ENCODE data around the gene ZDHHC14.

ZDHHC14 gene

DNA sequence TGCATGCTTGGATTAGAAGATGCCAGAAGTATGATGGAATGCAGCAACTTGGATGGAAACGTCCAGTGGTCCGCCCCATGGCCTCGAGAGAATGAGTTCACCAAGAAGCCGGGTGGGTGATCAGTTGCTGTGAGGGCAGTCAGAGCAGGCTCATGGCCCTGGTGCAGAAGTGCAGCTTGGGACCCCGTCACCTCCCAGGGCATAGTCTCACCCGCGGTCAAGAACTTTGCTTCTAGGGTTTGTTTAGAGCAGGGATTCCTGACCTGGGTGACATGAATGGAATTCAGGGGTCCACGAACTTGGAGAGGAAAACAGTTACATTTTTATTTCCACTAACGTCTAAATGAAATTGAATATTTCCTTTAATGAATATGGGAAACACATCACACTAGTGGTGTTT lies 225.5 kb downstream of the ZDHHC14 start:
- DNase-seq = no peak

DNA sequence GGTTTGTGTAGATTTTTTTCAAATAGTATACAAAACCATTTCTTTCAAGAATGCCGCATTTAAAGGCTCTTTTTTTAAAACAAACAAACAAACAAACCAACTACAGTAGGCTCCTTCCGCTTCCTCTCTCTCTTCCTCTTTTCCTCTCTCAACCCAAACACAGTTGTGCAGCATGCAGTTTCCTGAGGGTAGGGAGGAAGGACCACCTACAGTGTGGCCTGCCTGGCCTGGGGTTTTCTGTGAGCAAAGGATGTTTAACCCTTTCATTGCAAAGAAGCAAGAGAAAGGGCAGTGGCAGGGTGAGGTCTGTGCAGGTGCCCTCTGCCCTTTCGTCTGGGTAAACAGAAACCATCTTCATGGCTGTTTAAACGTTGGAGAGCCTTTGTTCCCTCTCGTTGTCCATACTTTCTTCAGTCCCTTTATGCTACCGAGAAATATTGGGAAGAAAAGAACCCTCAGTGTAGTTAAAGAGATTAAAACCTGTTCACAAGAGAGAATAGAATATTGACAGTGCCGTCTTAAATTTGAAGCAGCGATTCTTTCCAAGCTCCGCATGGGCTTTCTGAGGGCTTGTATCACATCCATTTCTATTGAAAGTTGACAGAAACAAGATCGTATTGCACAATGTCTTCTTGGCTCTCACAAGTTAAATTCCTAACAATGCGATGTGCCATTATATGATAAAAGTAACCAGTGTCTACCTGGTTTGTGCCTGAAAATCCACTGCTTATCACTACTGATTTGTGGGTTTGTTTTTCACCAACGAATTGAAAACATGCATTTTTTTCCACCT lies 226.5 kb downstream of the ZDHHC14 start:
- no peak for DNase-seq

DNA sequence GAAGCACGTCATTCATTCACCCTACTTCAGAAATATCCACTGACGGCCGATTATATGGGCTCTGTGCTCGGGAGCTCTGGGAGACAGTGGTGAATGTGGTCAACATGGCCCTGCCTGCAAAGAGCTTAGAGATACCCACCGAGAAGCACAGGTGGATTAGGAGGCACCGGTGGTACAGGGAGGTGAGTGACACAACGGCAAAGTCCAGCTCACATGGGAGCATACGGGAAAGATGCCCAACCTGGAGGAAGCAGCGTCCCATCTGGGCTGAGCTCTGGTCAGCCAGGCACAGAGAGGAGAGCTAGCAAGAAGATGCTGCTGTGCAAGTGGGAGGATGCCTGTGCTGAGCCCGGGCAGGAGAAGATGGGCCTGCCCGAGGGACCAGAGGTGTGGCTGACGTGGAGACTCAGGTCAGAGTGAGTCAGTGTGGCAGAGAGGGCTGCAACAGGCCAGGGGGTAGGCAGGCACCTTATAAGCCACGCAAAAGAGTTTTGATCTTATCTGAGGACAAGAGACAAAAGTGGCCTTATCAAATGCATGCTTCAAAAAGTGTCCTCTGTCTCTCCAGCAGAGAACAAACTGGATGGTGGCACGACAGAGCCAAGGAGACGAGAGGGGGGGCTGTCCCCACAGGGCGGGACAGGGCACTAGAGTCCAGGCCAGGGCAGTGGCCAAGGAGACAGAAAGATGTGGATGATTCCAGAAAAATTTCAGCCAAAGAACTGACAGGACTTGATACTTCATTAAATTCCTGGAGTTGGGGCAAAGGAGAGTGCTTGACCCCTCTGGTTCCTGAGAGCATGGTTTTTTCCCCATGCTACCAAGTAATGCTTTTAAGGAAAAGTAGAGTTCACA lies 227.5 kb downstream of the ZDHHC14 start:
- no peak for DNase-seq

DNA sequence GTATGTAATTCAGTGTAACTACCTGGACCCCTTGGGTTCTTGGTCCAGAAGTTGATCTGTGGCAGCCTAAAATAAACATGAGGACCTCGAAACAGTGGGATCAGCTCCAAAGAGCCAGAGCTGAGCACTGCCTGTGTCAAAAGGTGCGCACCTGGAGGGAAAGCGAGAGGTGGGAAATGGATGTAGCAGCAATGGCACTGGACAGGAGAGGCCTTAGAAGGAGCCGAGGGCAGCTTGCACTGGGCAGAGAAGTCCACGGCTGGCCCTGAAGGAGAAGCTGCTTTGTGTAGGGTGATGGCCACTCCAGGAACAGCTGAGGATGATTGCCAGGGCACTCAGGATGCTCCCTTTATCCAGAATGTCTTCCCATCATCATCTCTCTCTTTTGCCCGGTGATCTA lies 228.1 kb downstream of the ZDHHC14 start:
- DNase-seq = no peak

DNA sequence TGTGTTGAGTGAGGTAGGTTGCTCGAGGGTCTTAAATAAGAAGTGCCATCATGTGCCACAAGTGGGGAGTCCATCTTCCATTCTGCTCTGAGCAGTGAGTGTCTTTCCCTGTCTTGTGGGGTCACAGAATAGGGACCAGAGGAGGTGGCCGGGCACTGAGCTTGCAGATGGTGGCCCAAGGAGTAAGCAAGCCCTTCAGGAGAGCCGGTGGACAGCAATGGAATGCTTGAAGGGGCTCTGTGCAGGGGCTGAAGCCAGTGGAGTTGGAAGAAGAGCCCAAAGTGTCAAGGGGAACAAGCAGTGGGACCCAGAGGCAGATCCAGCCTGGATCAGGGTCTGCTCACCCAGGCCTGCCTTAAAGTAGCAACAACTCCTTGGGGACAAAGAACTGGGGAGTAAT lies 228.6 kb downstream of the ZDHHC14 start:
- no peak for DNase-seq

- no peak for DNase-seq
Measured at GRCh38 chr6:157610451-157610999, 229.5 kb downstream of the ZDHHC14 start.

GRCh38 chr6:157611406-157611805 lies 230.4 kb downstream of the ZDHHC14 start:
- no peak for DNase-seq

- no peak for DNase-seq
Measured at GRCh38 chr6:157613011-157613522, 232.1 kb downstream of the ZDHHC14 start.

DNA sequence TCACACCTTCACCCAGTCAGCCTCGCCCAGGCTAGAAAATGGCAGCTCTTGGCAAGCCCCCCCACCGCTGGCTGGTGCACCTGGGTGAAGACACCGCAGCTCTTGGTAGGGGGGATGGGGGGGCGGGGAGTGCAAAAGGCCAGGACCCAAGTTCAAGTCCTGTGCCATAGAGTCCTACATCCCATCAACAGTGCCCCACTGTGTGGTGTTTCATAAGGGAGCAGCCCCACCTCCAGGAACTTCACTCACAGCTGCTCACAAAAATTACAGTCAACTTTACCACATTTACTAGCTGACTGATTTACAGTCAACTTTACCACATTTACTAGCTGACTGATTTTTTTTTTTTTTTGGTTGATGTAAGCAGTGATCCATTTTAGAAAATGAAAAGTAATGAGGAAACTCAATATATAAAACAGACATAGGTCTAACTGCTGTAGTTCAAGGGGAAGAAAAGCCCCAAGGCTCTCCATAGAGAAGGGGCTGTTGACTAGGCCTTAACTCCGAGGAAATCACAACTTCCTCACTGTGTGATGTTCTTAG lies 233.1 kb downstream of the ZDHHC14 start:
- DNase-seq = no peak

DNA sequence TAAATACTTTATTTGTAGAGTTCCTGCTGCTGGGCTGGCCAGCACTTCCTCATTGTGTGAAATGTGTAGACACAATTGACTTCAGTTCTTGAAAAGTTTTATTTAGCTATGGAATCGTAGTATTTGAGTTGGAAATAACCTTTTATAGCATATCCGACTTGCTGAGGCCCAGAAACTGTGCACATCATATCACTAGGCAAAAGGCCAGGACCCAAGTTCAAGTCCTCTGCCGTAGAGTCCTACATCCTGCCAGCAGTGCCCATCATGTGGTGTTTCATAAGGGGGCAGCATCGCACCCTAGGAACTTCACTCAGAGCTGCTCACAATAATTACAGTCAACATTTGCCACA lies 234.4 kb downstream of the ZDHHC14 start:
- DNase-seq = no peak

DNA sequence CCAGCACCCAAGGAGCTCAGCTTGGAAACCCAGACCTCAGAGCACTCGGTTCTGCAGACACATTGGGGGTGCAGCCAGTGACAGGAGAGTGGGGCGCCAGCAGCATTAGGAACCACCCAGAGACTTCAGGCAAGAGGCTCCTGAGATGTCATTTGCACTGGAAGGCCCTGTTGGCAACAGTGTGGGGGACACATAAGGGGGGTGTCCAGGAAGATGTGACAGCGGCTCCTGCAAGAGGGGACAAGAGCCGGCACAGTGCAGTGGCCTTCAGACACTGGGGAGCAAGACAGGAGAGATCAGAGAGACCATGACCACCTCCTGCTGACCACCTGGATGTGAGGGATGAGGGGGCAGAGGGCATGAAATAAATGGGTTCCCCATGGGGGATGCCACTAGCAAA lies 235.0 kb downstream of the ZDHHC14 start:
- DNase-seq = no peak

GRCh38 chr6:157620944-157621343 lies 240.0 kb downstream of the ZDHHC14 start:
- no peak for DNase-seq

DNA sequence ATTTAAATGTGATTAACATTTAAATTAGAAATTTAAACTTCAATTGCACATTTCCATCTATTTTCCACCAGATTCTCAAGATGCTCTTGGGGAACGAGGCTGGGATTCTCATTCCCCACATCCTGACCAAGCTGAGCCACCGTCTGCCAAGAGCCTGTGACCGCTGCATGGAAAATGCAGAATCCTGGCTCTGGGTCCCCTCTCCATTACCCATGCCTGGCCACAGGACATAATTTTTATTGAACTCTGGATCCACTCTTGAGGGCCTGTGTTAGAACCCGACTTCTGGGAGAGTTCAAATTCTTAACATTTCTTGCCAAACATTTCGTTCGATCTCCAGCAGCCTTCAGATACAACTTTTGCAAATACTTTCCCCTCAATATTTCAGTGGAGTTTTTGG lies 240.4 kb downstream of the ZDHHC14 start:
- DNase-seq = no peak

GRCh38 chr6:157622427-157622826 lies 241.4 kb downstream of the ZDHHC14 start:
- no peak for DNase-seq

- DNase-seq = no peak
Measured at GRCh38 chr6:157625111-157625510, 244.1 kb downstream of the ZDHHC14 start.

- DNase-seq = no peak
Measured at GRCh38 chr6:157625764-157626163, 244.8 kb downstream of the ZDHHC14 start.

DNA sequence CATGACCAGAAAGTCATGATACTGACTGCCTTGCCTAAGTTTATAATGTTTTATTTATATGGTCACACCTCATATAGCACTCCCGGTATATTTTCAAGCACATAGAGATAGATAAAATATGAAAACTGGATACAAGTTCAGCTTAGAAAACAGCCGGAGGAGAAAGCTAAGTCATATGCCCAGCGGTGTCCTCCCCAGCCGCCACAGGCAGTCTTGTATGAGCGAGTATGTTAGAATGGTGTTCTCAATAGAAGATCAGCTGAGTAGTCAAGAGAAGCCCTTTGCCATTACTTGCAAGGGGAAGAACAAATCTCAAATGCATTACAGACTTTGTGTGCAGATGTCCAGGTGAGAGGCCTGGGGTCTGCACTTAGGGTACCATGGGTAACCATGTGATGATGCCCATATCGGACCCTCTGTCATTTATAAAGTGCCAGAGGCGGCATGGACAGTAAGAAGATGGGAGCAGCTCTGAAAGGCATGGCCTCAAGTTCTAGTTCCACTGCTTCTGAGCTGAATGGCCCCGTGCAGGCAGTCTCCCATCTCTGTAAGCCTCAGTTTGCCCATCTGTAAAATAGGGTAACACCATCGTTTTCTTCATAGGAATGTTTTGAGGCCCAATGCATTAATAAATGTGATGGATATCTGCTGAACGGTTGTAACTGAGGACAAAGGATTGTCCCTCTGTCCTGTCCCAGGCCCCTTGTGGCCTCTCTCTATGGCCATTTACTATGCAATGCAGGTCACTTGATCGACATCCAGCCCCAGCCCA lies 246.4 kb downstream of the ZDHHC14 start:
- no peak for DNase-seq

- no peak for DNase-seq
Measured at GRCh38 chr6:157628463-157628862, 247.5 kb downstream of the ZDHHC14 start.

DNA sequence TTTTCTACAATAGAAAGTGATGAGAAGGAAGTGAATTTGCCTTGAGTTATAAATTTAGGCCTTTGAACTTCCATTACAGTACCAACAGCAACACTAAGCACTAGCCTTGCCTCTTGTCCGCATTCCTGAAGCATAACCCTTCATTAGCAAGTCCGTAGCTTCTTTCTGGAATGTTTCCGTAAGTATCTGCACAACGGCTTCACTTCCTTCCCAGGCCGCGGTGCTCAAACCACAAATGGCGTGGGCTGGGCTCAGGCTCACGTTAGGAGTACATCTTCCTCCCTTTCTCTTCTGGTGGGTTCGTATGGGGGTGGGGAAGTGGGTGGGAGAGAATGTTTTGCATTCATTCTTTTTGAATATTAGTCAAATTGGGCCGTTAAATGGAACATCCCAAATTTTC lies 248.2 kb downstream of the ZDHHC14 start:
- DNase-seq = no peak

DNA sequence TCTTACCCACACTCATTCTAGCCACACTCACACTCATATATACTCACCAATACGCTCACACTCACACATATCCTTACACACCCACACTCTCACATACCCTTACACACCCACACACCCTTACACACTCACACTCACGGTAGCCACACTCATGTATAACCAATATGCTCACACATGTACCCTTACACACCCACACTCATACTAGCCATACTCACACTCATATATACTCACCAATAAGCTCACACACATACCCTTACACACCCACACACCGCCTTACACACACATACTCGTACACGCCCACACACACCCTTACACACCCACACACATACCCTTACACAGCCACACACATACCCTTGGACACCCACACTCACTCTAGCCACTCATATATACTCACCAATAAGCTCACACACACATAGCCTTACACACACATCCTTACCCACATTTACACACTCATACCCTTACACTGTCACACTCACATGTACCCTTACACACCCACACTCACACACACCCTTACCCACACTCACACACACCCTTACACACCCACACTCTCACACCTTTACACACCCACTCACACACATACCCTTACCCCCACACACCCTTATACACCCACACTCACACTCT lies 249.6 kb downstream of the ZDHHC14 start:
- DNase-seq = no peak

GRCh38 chr6:157631412-157631811 lies 250.4 kb downstream of the ZDHHC14 start:
- DNase-seq = no peak
